GM21786 (cell line): ENCODE measurements around the gene ZFAND2A.
"Not testable (repeated sequence)": the region's sequence is repeated elsewhere in the genome, so short reads cannot be mapped to it uniquely, and the experiment has no call there.

Experiments used
- ATAC-seq: cut with Tn5 transposase; IDR thresholded peaks from one replicate; pipeline ENCODE4 v1.9.1; 2021; ENCODE audit not compliant: unreplicated experiment

ZFAND2A gene

GRCh38 chr7:1154172-1154739 lies 5.7 kb downstream of the ZFAND2A start:
- no peak for ATAC-seq

- ATAC-seq: no peak
These were observed 7.5 kb downstream of the ZFAND2A start for GRCh38 chr7:1152492-1152891.

GRCh38 chr7:1151653-1152425 lies 8.2 kb downstream of the ZFAND2A start:
- no peak for ATAC-seq

- no peak for ATAC-seq
These were observed 8.8 kb downstream of the ZFAND2A start for GRCh38 chr7:1151156-1151555.

- ATAC-seq: no peak
These were observed 9.5 kb downstream of the ZFAND2A start for GRCh38 chr7:1150400-1151002.

- ATAC-seq: no peak
These were observed 10.6 kb downstream of the ZFAND2A start for GRCh38 chr7:1149351-1149794.

- not testable (repeated sequence) for ATAC-seq
These were observed 12.1 kb downstream of the ZFAND2A start for GRCh38 chr7:1147873-1148272.

- no peak for ATAC-seq
These were observed 15.7 kb downstream of the ZFAND2A start for GRCh38 chr7:1144269-1144771.

GRCh38 chr7:1143031-1143430 lies 17.0 kb downstream of the ZFAND2A start:
- ATAC-seq: not testable (repeated sequence)

GRCh38 chr7:1142051-1142635 lies 17.9 kb downstream of the ZFAND2A start:
- ATAC-seq: no peak

- ATAC-seq: no peak
These were observed 18.3 kb downstream of the ZFAND2A start for GRCh38 chr7:1141651-1142050.

- no peak for ATAC-seq
These were observed 19.4 kb downstream of the ZFAND2A start for GRCh38 chr7:1140476-1141104.

- ATAC-seq: peak; percentile 45
These were observed 22.4 kb downstream of the ZFAND2A start for GRCh38 chr7:1137517-1138167.

GRCh38 chr7:1136841-1137516 lies 23.0 kb downstream of the ZFAND2A start:
- no peak for ATAC-seq

- no peak for ATAC-seq
These were observed 25.0 kb downstream of the ZFAND2A start for GRCh38 chr7:1134951-1135350.

- ATAC-seq: no peak
These were observed 28.3 kb downstream of the ZFAND2A start for GRCh38 chr7:1131471-1132265.

GRCh38 chr7:1130021-1130990 lies 29.7 kb downstream of the ZFAND2A start:
- no peak for ATAC-seq

- no peak for ATAC-seq
These were observed 30.6 kb downstream of the ZFAND2A start for GRCh38 chr7:1129431-1129830.
